Mesenchymal stem cell (in vitro differentiated cells and primary cell): ENCODE results near the gene RIMS4.

Experiments used
- DNase-seq: peaks from one replicate; pipeline ENCODE4 v3.0.0-alpha.2; 2013
- H2AFZ ChIP-seq: one replicate; pipeline ENCODE4 v1.6.1; 2013; ENCODE audit warnings: low read depth, mild to moderate bottlenecking, control low read depth, inconsistent platforms, low read length, moderate library complexity
- H2AK5ac ChIP-seq: 2 replicates; pipeline ENCODE4 v1.6.1; 2013; ENCODE audit warnings: low read length, moderate library complexity, mild to moderate bottlenecking, inconsistent platforms; ENCODE audit not compliant: severe bottlenecking
- H2BK120ac ChIP-seq: one replicate; pipeline ENCODE4 v1.6.1; 2013; ENCODE audit warnings: low read depth, mild to moderate bottlenecking, inconsistent platforms, low read length, moderate library complexity
- H2BK12ac ChIP-seq, 2 experiments: one replicate each; pipeline ENCODE4 v1.6.1; 2013; ENCODE audit warnings: inconsistent platforms in 2 of 2, low read length in 2 of 2, mild to moderate bottlenecking in 2 of 2, moderate library complexity in 2 of 2, control low read depth in 1 of 2
- H2BK15ac ChIP-seq: one replicate; pipeline ENCODE4 v1.6.1; 2013; ENCODE audit warnings: mild to moderate bottlenecking, low read depth, inconsistent platforms; ENCODE audit not compliant: poor library complexity, severe bottlenecking
- H2BK5ac ChIP-seq: 2 replicates; pipeline ENCODE4 v1.6.1; 2013; ENCODE audit warnings: low read depth, mild to moderate bottlenecking, low read length, control low read depth, inconsistent platforms; ENCODE audit not compliant: poor library complexity, severe bottlenecking
- H3K14ac ChIP-seq, 2 experiments: one replicate each; pipeline ENCODE4 v1.6.1; 2013; ENCODE audit warnings: inconsistent platforms in 2 of 2, low read length in 2 of 2, control low read depth in 1 of 2, mild to moderate bottlenecking in 1 of 2, moderate library complexity in 1 of 2
- H3K18ac ChIP-seq, 2 experiments: one replicate each; pipeline ENCODE4 v1.6.1; 2013; ENCODE audit warnings: inconsistent platforms in 2 of 2, low read length in 2 of 2, control low read depth in 1 of 2, low read depth in 1 of 2, mild to moderate bottlenecking in 1 of 2
- H3K23ac ChIP-seq, 2 experiments: one replicate each; pipeline ENCODE4 v1.6.1; 2013; ENCODE audit warnings: inconsistent platforms in 2 of 2, low read length in 2 of 2, mild to moderate bottlenecking in 2 of 2, moderate library complexity in 2 of 2, control low read depth in 1 of 2
- H3K27ac ChIP-seq: 2 replicates; pipeline ENCODE4 v1.5.1; 2013; ENCODE audit warnings: mild to moderate bottlenecking, moderate library complexity, low read length, control low read depth, inconsistent platforms; ENCODE audit not compliant: poor library complexity, severe bottlenecking
- H3K27me3 ChIP-seq, 2 experiments: 2 replicates each; pipeline versions ENCODE4 v1.6.1 to v1.7.0; 2013; ENCODE audit warnings: low read length in 2 of 2, mild to moderate bottlenecking in 2 of 2, moderate library complexity in 2 of 2, control low read depth in 1 of 2, inconsistent platforms in 1 of 2; ENCODE audit not compliant: control insufficient read depth in 1 of 2, insufficient read depth in 1 of 2
- H3K36me3 ChIP-seq, 2 experiments: 2 replicates each; pipeline versions ENCODE4 v1.6.1 to v1.7.0; 2013; ENCODE audit warnings: low read length in 2 of 2, control low read depth in 1 of 2, inconsistent platforms in 1 of 2, low read depth in 1 of 2, mild to moderate bottlenecking in 1 of 2; ENCODE audit not compliant: insufficient read depth in 2 of 2, control insufficient read depth in 1 of 2
- H3K4ac ChIP-seq, 2 experiments: one replicate each; pipeline ENCODE4 v1.6.1; 2013; ENCODE audit warnings: inconsistent platforms in 2 of 2, low read length in 2 of 2, mild to moderate bottlenecking in 2 of 2, moderate library complexity in 2 of 2, control low read depth in 1 of 2, low read depth in 1 of 2
- H3K4me1 ChIP-seq: 2 replicates; pipeline ENCODE4 v1.6.1; 2013; ENCODE audit warnings: low read depth, low read length, control low read depth; ENCODE audit not compliant: control insufficient read depth, insufficient read depth
- H3K4me2 ChIP-seq: 2 replicates; pipeline ENCODE4 v1.6.1; 2013; ENCODE audit warnings: low read length, mild to moderate bottlenecking, inconsistent platforms; ENCODE audit not compliant: poor library complexity, severe bottlenecking
- H3K4me3 ChIP-seq, 2 experiments: 2 replicates each; pipeline versions ENCODE4 v1.5.1 to v1.7.0; 2013; ENCODE audit warnings: low read length in 2 of 2, mild to moderate bottlenecking in 2 of 2, control low read depth in 1 of 2, low read depth in 1 of 2; ENCODE audit not compliant: insufficient read depth in 1 of 2
- H3K79me1 ChIP-seq: replicated peaks from 2 replicates; pipeline ENCODE4 v1.6.1; 2013; ENCODE audit warnings: mild to moderate bottlenecking, control low read depth, low read length, inconsistent platforms; ENCODE audit not compliant: poor library complexity, severe bottlenecking
- H3K9ac ChIP-seq: 2 replicates; pipeline ENCODE4 v1.7.0; 2013; ENCODE audit warnings: mild to moderate bottlenecking, low read length, moderate library complexity
- H3K9me3 ChIP-seq: 2 replicates; pipeline ENCODE4 v1.7.0; 2013; ENCODE audit warnings: mild to moderate bottlenecking, low read length; ENCODE audit not compliant: control insufficient read depth
- H4K8ac ChIP-seq: one replicate; pipeline ENCODE4 v1.6.1; 2013; ENCODE audit warnings: inconsistent platforms, mild to moderate bottlenecking, low read length, moderate library complexity
- H4K91ac ChIP-seq: one replicate; pipeline ENCODE4 v1.6.1; 2013; ENCODE audit warnings: mild to moderate bottlenecking, low read length, inconsistent platforms
- WGBS: methylation state at CpG from one replicate; pipeline ENCODE4 v1.1.7; 2013; ENCODE audit warnings: mixed read lengths; 5-methylcytosine and 5-hydroxymethylcytosine counted together

RIMS4 gene

GRCh38 chr20:44817143-44817910 lies 7.0 kb upstream of the RIMS4 start:
- Histone ChIP-seq H3K27me3 (peaks cover 29 to 49% of the 10 kb centered on the region in 2 experiments), H2BK5ac (no peak overlapping the region), H3K27ac (no peak overlapping the region), H3K9ac (no peak overlapping the region), H4K91ac (no peak overlapping the region), H3K9me3 (peaks cover 5% of the 10 kb centered on the region), H2AK5ac (no peak overlapping the region), H3K4me3 (no peak overlapping the region), H2BK120ac (no peak overlapping the region), H3K23ac (no peak overlapping the region), H3K14ac (no peak overlapping the region), H3K4ac (no peak overlapping the region), H3K36me3 (no peaks in the 10 kb centered on the region), H2BK12ac (no peak overlapping the region), H2BK15ac (no peak overlapping the region), H3K18ac (no peak overlapping the region), H3K4me2 (no peak overlapping the region), H4K8ac (no peak overlapping the region), H3K79me1 (no peaks in the 10 kb centered on the region), H3K4me1 (no peaks in the 10 kb centered on the region), H2AFZ (no peak overlapping the region)
- DNase-seq: no peak
- WGBS: 77% methylated on average over 3 of the region's 6 CpGs

- H3K9ac ChIP-seq: no peak overlapping the region
- no peaks in the 10 kb centered on the region for H3K79me1 ChIP-seq
- H2AK5ac ChIP-seq: no peak overlapping the region
- no peak overlapping the region for H2BK15ac ChIP-seq
- no peak overlapping the region for H4K8ac ChIP-seq
- H2AFZ ChIP-seq: no peak overlapping the region
- H3K4me3 ChIP-seq: no peak overlapping the region
- no peak overlapping the region for H3K27ac ChIP-seq
- no peak overlapping the region for H4K91ac ChIP-seq
- no peak overlapping the region for H2BK5ac ChIP-seq
- peak overlapping the region in 1 of 2 experiments; percentile 50 for H3K14ac ChIP-seq
- peak overlapping the region in 1 of 2 experiments; percentile 50 for H3K23ac ChIP-seq
- no peaks in the 10 kb centered on the region for H3K36me3 ChIP-seq
- peaks cover 19% of the 10 kb centered on the region for H3K9me3 ChIP-seq
- H2BK120ac ChIP-seq: no peak overlapping the region
- peaks cover 48 to 62% of the 10 kb centered on the region in 2 experiments for H3K27me3 ChIP-seq
- H2BK12ac ChIP-seq: no peak overlapping the region
- 81% methylated on average over 5 of the region's 5 CpGs for WGBS
- DNase-seq: no peak
- H3K4me2 ChIP-seq: no peak overlapping the region
- no peak overlapping the region for H3K4ac ChIP-seq
- no peak overlapping the region for H3K18ac ChIP-seq
- peaks cover 5% of the 10 kb centered on the region for H3K4me1 ChIP-seq
Observed at GRCh38 chr20:44814937-44815336, 4.6 kb upstream of the RIMS4 start.

GRCh38 chr20:44811150-44811685 lies 872 bp upstream of the RIMS4 start:
- Histone ChIP-seq H2BK5ac (no peak overlapping the region), H4K8ac (no peak overlapping the region), H4K91ac (no peak overlapping the region), H3K79me1 (no peaks in the 10 kb centered on the region), H3K14ac (no peak overlapping the region), H2BK12ac (no peak overlapping the region), H2AFZ (no peak overlapping the region), H3K23ac (no peak overlapping the region), H3K4me2 (no peak overlapping the region), H3K4me3 (no peak overlapping the region), H3K27ac (no peak overlapping the region), H2AK5ac (no peak overlapping the region), H2BK120ac (no peak overlapping the region), H3K36me3 (no peaks in the 10 kb centered on the region), H3K4ac (no peak overlapping the region), H3K4me1 (peaks cover 5% of the 10 kb centered on the region), H3K27me3 (peaks cover 71 to 72% of the 10 kb centered on the region in 2 experiments), H3K9ac (no peak overlapping the region), H3K9me3 (peaks cover 19% of the 10 kb centered on the region), H3K18ac (no peak overlapping the region), H2BK15ac (no peak overlapping the region)
- DNase-seq: no peak
- WGBS: 79% methylated on average over 15 of the region's 15 CpGs

- Histone ChIP-seq H3K18ac (no peak overlapping the region), H3K4me2 (peak overlapping the region; percentile 48), H3K4me3 (no peak overlapping the region), H3K79me1 (no peaks in the 10 kb centered on the region), H2BK120ac (no peak overlapping the region), H3K14ac (no peak overlapping the region), H3K23ac (no peak overlapping the region), H4K8ac (no peak overlapping the region), H2AFZ (no peak overlapping the region), H3K4ac (no peak overlapping the region), H2BK15ac (no peak overlapping the region), H2BK5ac (no peak overlapping the region), H2BK12ac (no peak overlapping the region), H3K27me3 (peaks cover 71 to 77% of the 10 kb centered on the region in 2 experiments), H3K36me3 (no peaks in the 10 kb centered on the region), H3K4me1 (peaks cover 5% of the 10 kb centered on the region), H3K9me3 (peaks cover 19% of the 10 kb centered on the region), H4K91ac (no peak overlapping the region), H3K27ac (no peak overlapping the region), H2AK5ac (no peak overlapping the region), H3K9ac (no peak overlapping the region)
- WGBS: 0% methylated on average over 38 of the region's 49 CpGs
- no peak for DNase-seq
Observed at GRCh38 chr20:44810061-44810390, 320 bp downstream of the RIMS4 start.
